ENCODE measurements around the gene CCR7.

The CCR7 gene

DNA sequence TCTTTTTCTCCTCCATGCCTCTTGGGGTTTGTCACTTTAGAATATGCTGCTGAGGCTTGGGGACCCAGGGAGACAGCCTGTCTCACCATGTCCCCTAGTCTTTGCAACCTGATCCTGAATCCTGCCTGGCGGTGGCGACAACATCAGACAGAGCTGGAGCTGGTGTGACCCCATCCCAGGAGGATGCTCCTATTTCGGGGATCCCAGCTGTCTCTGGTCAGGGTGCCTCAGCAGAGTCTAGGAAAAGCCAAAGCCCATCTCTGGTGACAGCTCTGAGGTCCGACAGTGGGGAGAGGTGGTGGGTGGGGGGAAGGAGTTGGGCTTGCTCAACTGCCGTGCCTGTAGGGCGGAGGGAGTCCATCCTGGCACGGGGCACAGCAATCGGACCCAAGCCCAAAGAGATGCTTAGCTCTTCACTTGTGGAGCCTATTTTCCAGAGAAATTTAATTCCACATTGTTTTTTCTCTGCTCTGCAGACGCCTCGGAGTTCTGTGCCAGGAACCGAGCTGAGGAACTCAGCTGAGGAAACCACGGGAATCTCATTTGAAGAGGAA lies 53.5 kb downstream of the CCR7 start:
- FAIRE-seq, result no peak

- no peak for FAIRE-seq
These were observed 54.1 kb downstream of the CCR7 start for GRCh38 chr17:40511136-40511535.

DNA sequence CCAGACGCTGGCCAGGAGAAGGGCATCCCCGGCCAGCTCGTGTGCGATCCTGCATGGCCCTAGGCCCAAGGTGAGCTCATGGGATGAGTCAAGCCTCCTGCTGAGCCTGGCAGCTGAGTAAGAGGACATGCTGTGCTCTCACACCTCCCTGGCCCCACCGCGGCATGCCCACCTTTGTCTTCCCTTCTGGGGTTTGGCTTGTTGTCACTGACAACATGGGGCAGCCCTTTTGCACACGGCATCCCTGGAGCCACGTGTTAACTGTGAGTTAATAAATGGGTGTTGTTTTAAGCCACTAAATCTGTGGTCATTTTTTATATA lies 55.0 kb downstream of the CCR7 start:
- FAIRE-seq, result no peak

- FAIRE-seq, result no peak
These were observed 55.5 kb downstream of the CCR7 start for GRCh38 chr17:40509626-40510327.

- FAIRE-seq, result no peak
These were observed 58.5 kb downstream of the CCR7 start for GRCh38 chr17:40506786-40507185.
